G401.6 (cell line): ENCODE measurements around the gene CHCHD6.

Source experiments
- FAIRE-seq: peaks from 2 replicates; lab custom pipeline; 2012; peaks lifted over from hg19 to GRCh38; lab: Jason Lieb, UNC

The CHCHD6 gene

GRCh38 chr3:126668450-126669401 is 35.3 kb upstream of the CHCHD6 start:
- FAIRE-seq, result no peak

DNA sequence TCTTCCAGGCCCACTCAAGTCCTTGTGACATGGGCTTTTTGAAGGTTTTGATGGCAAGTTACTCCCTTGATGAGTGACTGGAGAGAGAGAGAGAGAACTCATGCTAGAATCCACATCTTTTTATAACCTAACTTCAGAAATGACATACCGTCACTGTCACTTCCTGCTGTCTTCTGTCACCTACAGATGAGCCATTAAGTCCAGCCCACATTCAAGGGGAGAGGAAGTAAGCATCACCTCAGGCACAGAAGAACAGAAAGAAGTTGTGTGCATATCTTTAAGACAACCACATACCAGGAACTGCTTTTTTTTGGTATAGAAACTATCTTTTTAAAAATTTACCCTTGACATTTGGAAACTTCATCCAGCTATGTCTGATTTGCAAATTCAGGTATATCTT is 32.5 kb upstream of the CHCHD6 start:
- no peak for FAIRE-seq

GRCh38 chr3:126672340-126672739 is 31.7 kb upstream of the CHCHD6 start:
- no peak for FAIRE-seq

DNA sequence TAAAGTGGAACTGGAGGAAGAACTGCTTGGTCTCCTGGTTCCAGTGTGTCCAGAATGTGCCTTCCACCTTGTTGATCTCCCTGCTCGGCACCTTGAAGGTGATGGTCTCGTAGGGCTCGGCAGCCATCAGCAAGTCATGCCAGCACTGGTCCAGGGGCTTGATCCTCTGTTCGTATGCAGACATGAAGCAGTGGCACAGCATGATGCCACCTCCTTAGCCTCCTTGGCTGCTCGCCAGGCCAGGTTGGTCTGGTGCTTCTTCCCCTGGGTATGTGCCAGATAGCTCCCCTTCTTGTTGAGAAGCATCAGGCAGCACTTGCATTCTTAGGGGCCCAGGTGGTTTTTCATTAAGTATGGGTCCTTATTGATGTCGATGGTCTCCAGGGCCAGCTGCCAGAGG is 31.3 kb upstream of the CHCHD6 start:
- FAIRE-seq, result no peak

GRCh38 chr3:126676919-126677705 is 26.9 kb upstream of the CHCHD6 start:
- no peak for FAIRE-seq

GRCh38 chr3:126677862-126678503 is 26.1 kb upstream of the CHCHD6 start:
- FAIRE-seq, result no peak

- FAIRE-seq, result no peak
Observed at GRCh38 chr3:126678693-126679317, 25.2 kb upstream of the CHCHD6 start.

DNA sequence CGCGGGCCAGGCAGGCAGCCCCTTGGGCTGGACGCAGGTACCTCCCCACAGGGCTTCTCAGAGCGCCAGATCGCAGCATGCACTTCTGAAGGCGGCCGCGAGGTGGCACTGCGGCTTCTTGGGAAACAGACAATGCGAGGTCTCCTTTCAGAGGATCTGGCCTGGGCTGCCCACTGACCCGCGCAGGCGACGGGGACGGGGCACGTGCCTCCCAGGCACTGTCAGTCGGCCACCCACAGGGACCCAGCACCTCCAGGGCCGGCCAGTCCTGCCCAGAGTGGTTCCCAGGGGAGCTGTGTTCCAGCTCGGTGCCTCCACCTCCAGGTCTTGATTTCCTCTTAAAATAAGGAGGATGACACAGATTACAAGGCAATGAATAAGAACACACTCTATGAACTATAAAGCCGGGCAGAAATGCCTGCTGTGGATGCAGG is 24.7 kb upstream of the CHCHD6 start:
- FAIRE-seq, result no peak

DNA sequence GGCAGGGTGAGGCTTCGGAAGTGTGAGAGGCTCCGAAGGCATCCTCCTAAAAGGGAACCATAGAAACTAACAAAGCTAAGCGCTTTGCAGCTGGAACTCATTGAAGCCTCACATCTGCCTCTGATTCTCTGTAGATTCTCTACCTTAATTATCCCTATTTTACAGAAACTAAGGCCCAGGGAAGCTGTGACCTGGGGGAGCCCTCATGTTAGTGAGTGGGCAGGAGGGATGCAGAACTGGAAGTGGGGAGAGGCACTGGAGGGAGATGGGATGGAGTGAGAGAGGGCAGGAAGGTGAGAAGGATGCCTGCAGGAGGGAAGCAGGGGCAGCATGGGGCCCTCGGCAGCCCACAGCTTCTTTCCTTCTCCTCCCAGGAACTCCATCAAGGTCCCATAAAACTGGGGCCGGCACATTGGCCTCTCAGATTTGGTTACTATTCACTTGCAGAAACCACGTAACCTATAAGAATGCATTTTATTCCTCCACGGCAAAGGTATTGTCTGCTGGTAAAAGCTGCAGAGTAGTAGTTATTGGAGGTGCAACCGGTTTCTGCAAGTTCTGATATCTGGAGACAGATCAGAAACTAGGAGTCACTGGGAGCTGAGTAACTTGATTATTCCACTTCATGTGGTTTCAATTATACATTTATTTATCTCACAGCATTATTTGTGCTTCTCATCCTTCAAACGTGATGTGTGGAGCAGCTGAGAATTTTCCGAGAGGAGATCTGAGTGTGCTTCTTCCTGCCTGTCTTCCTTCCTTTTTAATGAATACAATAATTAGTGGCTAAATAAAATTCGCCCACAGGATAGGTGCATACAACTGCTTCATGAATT is 24.0 kb upstream of the CHCHD6 start:
- FAIRE-seq, result no peak

DNA sequence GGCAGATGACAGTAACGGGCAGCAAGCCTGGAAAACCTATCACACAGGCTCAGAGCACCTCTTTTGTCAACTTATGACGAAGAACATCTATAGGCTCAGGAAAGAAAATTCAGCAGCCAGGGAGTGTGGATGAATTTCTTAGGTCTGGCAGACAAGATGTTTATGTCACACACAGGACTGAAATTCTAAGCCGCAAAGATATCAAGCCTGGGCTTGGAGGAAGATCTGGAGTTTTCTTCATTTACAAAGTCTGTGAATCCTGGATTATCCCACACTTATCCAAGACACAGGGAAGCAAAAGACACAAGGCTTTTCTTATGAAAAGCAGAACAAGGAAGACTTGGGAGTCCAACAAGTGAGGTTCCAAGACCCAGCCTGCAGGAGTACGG is 23.4 kb upstream of the CHCHD6 start:
- no peak for FAIRE-seq

- no peak for FAIRE-seq
Observed at GRCh38 chr3:126682009-126682408, 22.0 kb upstream of the CHCHD6 start.

GRCh38 chr3:126683069-126683468 is 21.0 kb upstream of the CHCHD6 start:
- FAIRE-seq, result no peak

DNA sequence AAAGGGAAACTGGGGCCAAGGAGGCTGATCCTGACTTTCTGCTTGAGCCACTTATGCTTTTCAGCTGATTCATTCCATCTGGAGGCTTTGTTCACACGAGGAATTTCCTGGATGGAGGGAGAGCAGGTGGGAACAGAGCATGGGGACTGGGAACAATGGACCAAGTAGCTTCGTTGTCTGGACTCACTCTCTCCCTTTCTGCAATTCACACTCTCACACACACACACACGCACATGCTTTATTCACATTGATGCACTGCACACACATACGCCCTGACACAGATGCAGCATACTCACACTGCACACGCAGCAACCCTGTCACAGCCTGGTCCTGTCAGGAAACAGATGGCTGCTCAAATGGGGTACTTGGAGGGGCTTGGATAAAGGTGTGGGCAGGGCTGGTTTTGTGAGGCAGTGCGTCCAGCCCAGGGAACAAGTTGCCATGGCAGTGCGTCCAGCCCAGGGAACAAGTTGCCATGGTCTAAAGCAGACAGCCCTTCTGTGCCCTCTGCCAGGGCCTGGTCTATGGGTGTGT is 19.8 kb upstream of the CHCHD6 start:
- no peak for FAIRE-seq

- FAIRE-seq, result no peak
Observed at GRCh38 chr3:126685021-126685420, 19.0 kb upstream of the CHCHD6 start.

DNA sequence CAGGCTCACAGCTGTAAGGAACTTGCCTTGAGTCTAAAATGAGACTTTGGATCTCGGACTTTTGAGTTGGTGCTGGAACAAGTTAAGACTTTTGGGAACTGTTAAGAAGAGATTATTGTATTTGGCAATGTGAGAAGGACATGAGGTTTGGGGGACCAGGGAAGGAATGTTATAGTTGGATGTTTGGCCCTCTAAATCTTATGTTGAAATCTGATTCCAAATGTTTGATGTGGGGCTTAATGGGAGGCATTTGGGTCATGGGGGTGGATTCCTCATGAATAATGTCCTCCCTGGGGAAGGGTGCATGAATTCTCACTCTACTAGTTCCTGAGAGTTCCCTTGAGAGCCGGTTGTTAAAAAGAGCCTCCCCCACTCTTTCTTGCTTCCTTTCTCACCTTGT is 18.5 kb upstream of the CHCHD6 start:
- FAIRE-seq, result no peak

DNA sequence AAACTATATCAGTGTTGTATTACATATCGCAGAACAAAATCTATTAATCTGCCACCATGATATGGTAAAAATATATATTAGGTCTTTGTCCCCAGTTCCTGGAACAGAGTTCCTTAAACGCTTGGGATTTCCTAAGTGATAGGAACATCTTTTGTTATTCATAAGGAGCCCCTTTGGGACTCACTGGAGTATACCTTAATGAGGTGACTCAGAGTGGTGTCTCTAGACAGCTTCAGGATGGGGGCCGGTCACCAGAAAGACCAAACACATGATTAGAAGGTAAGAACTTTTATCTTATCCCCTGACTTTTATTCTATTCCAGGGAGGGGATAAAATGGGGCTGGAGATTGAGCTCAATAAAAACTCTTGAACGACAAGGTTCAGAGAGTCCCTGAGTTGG is 12.3 kb upstream of the CHCHD6 start:
- no peak for FAIRE-seq

DNA sequence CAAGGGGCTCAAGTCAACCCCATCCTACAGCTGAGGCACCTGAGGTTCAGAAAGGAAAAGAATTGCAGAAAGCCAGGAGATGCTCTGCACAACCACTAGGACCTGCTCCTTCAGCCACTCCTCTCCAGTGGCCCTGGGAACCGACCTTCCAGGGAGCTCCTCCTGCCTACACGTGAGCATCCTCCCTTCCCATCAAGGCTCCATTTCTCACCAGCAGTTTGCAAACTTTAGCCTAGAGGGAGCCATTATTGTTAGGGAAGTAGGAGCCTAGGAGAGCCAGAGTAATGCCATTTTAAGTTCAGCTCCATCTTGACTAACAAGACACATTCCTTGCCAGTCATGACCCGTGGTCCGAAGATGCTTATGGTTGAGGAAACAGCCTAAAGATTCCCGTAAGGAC is 11.2 kb upstream of the CHCHD6 start:
- FAIRE-seq, result no peak

GRCh38 chr3:126693921-126694320 is 10.1 kb upstream of the CHCHD6 start:
- no peak for FAIRE-seq

DNA sequence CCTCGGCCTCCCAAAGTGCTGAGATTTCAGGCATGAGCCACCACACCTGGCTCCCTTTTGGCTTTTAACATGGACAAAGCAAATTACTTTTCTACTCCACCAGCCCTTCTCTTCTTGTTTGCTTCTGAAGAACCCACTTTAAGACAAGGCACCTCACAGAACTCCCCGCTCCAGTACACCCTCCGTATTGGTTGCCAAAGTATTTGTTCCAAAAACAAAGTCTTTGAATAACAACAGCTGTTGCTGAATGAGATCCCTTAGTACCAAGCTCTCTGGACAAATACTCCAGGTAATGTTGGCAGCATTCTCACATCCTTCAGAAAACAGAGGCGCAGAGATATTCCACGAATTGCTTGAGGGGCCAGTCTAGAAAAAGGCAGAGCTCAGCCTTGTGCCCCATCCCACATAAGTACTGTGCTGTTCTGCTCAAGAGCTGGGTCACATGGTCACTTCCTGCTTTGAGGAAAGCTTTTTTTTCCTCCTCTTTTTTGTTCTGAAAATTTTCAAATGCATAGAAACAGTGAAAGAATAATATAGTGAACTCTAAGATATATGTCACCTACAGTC is 7.3 kb upstream of the CHCHD6 start:
- no peak for FAIRE-seq

- no peak for FAIRE-seq
Observed at GRCh38 chr3:126699011-126699410, 5.0 kb upstream of the CHCHD6 start.
